ENCODE data around the gene KCNB1.

KCNB1 gene

DNA sequence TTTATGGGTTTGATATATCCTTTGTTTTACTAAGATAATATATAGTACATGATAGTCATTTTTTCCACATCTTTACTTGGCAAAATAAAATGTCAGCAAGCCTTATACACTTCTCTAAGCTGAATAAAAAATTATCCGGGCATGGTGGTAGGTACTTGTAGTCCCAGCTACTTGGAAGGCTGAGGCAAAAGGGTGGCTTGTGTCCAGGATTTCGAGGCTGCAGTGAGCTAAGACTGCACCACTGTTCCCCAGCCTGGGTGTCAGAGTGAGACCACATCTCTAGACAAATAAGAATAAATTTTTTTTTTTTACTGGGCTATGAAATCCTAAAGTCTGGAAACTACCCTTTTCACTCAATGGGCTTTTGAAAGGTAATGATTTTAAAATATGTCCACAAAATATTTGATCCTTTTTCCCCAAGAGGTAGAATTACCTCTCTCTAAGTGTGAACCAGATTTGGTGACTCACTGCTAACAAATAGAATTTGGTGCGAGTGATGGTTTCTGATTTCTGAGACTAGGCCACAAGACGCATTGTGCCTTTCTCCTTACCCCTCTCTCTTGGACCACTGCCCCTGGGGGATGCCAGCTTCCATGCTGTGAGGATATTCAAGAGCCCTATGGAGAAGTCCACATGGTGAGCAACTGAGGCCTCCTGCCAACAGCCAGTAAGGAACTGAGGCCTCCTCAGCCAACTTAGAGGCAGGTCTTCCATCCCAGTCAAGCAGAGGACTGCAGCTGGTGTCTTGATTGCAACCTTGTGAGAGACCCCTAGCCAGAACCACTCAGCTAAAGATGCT is 120.4 kb downstream of the KCNB1 start:
- DNase-seq (ENCODE audit: low read depth) = no peak
- H3K4me3 ChIP-seq (ENCODE audit: low read depth, low read length) = no peak overlapping the region
- TF ChIP-seq, protein P1, sequence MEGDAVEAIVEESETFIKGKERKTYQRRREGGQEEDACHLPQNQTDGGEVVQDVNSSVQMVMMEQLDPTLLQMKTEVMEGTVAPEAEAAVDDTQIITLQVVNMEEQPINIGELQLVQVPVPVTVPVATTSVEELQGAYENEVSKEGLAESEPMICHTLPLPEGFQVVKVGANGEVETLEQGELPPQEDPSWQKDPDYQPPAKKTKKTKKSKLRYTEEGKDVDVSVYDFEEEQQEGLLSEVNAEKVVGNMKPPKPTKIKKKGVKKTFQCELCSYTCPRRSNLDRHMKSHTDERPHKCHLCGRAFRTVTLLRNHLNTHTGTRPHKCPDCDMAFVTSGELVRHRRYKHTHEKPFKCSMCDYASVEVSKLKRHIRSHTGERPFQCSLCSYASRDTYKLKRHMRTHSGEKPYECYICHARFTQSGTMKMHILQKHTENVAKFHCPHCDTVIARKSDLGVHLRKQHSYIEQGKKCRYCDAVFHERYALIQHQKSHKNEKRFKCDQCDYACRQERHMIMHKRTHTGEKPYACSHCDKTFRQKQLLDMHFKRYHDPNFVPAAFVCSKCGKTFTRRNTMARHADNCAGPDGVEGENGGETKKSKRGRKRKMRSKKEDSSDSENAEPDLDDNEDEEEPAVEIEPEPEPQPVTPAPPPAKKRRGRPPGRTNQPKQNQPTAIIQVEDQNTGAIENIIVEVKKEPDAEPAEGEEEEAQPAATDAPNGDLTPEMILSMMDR (IDR thresholded peaks at IDR 0.05; ENCODE audit: low read depth, low read length) = no peak
- TF ChIP-seq MYC (IDR thresholded peaks at IDR 0.05; ENCODE audit: low read depth, low read length) (no peak), POLR2A (IDR thresholded peaks at IDR 0.05; ENCODE audit: extremely low read depth, insufficient read length) (no peak)
- TF ChIP-seq, protein P2, sequence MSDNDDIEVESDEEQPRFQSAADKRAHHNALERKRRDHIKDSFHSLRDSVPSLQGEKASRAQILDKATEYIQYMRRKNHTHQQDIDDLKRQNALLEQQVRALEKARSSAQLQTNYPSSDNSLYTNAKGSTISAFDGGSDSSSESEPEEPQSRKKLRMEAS (IDR thresholded peaks at IDR 0.05; ENCODE audit: low read depth, low read length) = no peak

GRCh38 chr20:49360242-49360968 is 122.1 kb downstream of the KCNB1 start:
- TF ChIP-seq MYC (IDR thresholded peaks at IDR 0.05; ENCODE audit: low read depth, low read length) = no peak
- no peak for TF ChIP-seq POLR2A (IDR thresholded peaks at IDR 0.05; ENCODE audit: extremely low read depth, insufficient read length)
- TF ChIP-seq, protein P1 (IDR thresholded peaks at IDR 0.05; ENCODE audit: low read depth, low read length) = no peak
- TF ChIP-seq, protein P2 (IDR thresholded peaks at IDR 0.05; ENCODE audit: low read depth, low read length) = no peak
- H3K4me3 ChIP-seq (ENCODE audit: low read depth, low read length) = no peak overlapping the region
- no peak for DNase-seq (ENCODE audit: low read depth)

- H3K4me3 ChIP-seq (ENCODE audit: low read depth, low read length) = no peak overlapping the region
- TF ChIP-seq, protein P1 (IDR thresholded peaks at IDR 0.05; ENCODE audit: low read depth, low read length) = no peak
- TF ChIP-seq MYC (IDR thresholded peaks at IDR 0.05; ENCODE audit: low read depth, low read length) = no peak
- TF ChIP-seq, protein P2 (IDR thresholded peaks at IDR 0.05; ENCODE audit: low read depth, low read length) = no peak
- TF ChIP-seq POLR2A (IDR thresholded peaks at IDR 0.05; ENCODE audit: extremely low read depth, insufficient read length) = no peak
- DNase-seq (ENCODE audit: low read depth) = no peak
These were observed 125.8 kb downstream of the KCNB1 start for GRCh38 chr20:49356676-49357075.

DNA sequence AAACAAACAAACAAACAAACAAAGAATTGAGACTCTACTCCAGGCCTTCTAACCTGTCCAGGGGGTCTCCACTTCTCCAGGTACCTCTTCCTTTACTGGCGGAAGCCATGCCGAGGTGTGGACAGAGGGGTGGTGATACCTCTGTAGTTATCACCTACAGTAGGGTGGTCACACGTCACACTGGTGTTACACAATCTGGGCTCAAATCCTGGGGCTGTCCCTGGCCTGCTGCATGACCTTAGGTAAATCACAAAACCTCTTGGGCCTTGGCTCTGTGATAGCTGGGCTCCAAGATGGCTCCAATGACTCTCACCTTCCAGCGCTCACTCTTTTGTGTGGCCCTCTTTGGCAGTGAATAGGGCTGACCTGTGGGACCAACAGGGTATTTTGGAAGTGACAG is 127.8 kb downstream of the KCNB1 start:
- TF ChIP-seq, protein P2 (IDR thresholded peaks at IDR 0.05; ENCODE audit: low read depth, low read length) = no peak
- TF ChIP-seq, protein P1 (IDR thresholded peaks at IDR 0.05; ENCODE audit: low read depth, low read length) = no peak
- TF ChIP-seq MYC (IDR thresholded peaks at IDR 0.05; ENCODE audit: low read depth, low read length) = no peak
- no peak for TF ChIP-seq POLR2A (IDR thresholded peaks at IDR 0.05; ENCODE audit: extremely low read depth, insufficient read length)
- no peak for DNase-seq (ENCODE audit: low read depth)
- no peak overlapping the region for H3K4me3 ChIP-seq (ENCODE audit: low read depth, low read length)

DNA sequence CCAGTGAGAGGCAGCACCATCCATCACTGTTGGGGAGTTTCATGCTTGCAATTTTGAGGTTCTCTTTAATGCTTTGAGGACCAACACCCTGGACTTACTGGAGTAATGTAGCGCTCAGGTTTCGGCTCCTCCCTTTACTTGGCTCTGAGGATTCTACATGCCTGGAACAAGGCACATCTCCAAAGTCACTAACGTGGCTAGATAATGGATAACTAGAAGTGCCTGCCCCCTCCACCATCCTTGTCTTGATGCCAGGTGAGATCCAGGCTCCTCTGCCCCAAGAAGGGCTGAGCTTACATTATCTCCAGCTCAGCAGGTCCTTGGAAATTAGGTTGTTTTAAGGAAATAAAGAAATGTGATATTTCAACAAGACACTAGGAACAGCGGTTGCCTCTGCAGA is 129.1 kb downstream of the KCNB1 start:
- TF ChIP-seq, protein P2 (IDR thresholded peaks at IDR 0.05; ENCODE audit: low read depth, low read length) = no peak
- no peak for TF ChIP-seq POLR2A (IDR thresholded peaks at IDR 0.05; ENCODE audit: extremely low read depth, insufficient read length)
- no peak for TF ChIP-seq MYC (IDR thresholded peaks at IDR 0.05; ENCODE audit: low read depth, low read length)
- TF ChIP-seq, protein P1 (IDR thresholded peaks at IDR 0.05; ENCODE audit: low read depth, low read length) = no peak
- DNase-seq (ENCODE audit: low read depth) = no peak
- H3K4me3 ChIP-seq (ENCODE audit: low read depth, low read length) = no peak overlapping the region

Data from NB4 (cell line).